HepG2 (cell line): ENCODE data around the gene VIPR1. TPM values are rescaled to one million over a fixed set of nuclear protein-coding genes. Genes with fewer than 3 reads are reported as not detected.

Experiments
- E2F2 ChIP-seq: sonication (generic); formaldehyde crosslinking; IDR thresholded peaks from 2 replicates; pipeline ENCODE4 v1.4.0; 2020; ENCODE audit warnings: missing genetic modification reagents, borderline replicate concordance
- KLF16 ChIP-seq, 2 experiments: sonication (generic) in 1 of 2; formaldehyde crosslinking in 1 of 2; IDR thresholded peaks; 2 replicates each; pipeline versions ENCODE4 v1.6.1 to v1.8.0; 2016 to 2023; ENCODE audit warnings: missing genetic modification reagents in 2 of 2, missing compliant biosample characterization in 1 of 2
- RNF2 ChIP-seq: fragments of 450-650 bp; conservative IDR thresholded peaks from 2 replicates; pipeline ENCODE4 v1.6.1; 2016; ENCODE audit warnings: low read depth
- ZBTB49 ChIP-seq: sonication (generic); formaldehyde crosslinking; IDR thresholded peaks from 2 replicates; pipeline ENCODE4 v1.4.0; 2020; ENCODE audit warnings: missing genetic modification reagents, borderline replicate concordance
- ZNF563 ChIP-seq: sonication (generic); formaldehyde crosslinking; IDR thresholded peaks from 2 replicates; pipeline ENCODE4 v1.8.0; 2022; ENCODE audit warnings: mild to moderate bottlenecking, moderate library complexity, missing genetic modification reagents
- ZNF687 ChIP-seq: sonication (generic); formaldehyde crosslinking; IDR thresholded peaks from 2 replicates; pipeline ENCODE4 v1.5.1; 2020; ENCODE audit warnings: mild to moderate bottlenecking, missing genetic modification reagents, moderate library complexity
- ZZZ3 ChIP-seq: sonication (generic); formaldehyde crosslinking; IDR thresholded peaks from 2 replicates; pipeline ENCODE4 v1.4.0; 2020; ENCODE audit warnings: missing genetic modification reagents, mild to moderate bottlenecking, borderline replicate concordance
- polyA plus RNA-seq, 8 experiments: library from polyadenylated mRNA; depleted of rRNA in 3 of 8; stranded (reverse) in 7 of 8; unstranded in 1 of 8; fragments of >200 nt; fragmentation: Illumina TruSeq in 4 of 8; extraction: Trizol in 4 of 8; gene quantifications; 2 replicates each; pipeline versions ENCODE4 v1.2.1 to v1.2.3, GENCODE V29; 2011 to 2016; ENCODE audit warnings: low read depth in 4 of 8, missing spikeins in 1 of 8, mixed read lengths in 1 of 8; ENCODE audit not compliant: insufficient read depth in 1 of 8
- total RNA-seq, 5 experiments: library from RNA; depleted of rRNA; stranded (reverse); fragments of >200 nt; fragmentation: Illumina TruSeq; extraction: Trizol; gene quantifications; 2 replicates each; pipeline ENCODE4 v1.2.3, GENCODE V29; 2016; ENCODE audit warnings: low read depth in 1 of 5

The VIPR1 gene
- total and polyA plus RNA-seq, 2 of the 13 experiments (the other 11 are each of a cell fraction or from before 2014, with no cell fraction given), result 0.04 to 0.11 TPM

GRCh38 chr3:42547401-42547945, 45.0 kb downstream of the VIPR1 start (continued):
- TF ChIP-seq E2F2 (no peak), ZNF687 (CRISPR knock-in tag) (peak; percentile 39), KLF16 (CRISPR knock-in tag; IDR thresholded peaks at IDR 0.05) (no peak), ZBTB49 (CRISPR knock-in tag) (no peak), ZNF563 (CRISPR knock-in tag) (no peak), ZZZ3 (no peak), RNF2 (no peak)
